ENCODE data around the gene FAM193A.

DNA sequence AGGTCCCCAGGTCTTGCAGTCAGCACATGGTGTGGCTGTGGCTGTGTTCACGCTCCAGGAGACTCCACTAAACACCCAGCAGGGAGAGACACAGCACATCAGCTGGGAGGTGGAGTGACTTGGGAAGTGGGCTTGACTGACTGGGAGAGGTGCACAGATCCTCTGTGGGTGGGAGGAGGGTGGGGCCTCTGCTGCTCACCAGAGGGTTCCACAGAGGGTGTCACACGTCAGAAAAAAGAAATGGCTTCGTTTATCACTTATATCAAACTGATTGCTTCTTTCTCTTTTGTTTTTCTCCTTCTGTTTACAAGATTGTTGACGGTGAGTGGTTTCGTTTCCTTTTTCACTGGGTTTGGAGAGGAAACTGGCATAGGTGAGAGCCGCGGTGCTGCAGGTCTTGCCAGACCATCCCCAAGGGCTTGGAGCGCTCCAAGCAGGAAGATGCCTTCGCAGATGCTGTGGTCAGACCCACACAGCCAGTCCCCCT, 24.8 kb upstream of the FAM193A start:
- TF ChIP-seq, protein P1, sequence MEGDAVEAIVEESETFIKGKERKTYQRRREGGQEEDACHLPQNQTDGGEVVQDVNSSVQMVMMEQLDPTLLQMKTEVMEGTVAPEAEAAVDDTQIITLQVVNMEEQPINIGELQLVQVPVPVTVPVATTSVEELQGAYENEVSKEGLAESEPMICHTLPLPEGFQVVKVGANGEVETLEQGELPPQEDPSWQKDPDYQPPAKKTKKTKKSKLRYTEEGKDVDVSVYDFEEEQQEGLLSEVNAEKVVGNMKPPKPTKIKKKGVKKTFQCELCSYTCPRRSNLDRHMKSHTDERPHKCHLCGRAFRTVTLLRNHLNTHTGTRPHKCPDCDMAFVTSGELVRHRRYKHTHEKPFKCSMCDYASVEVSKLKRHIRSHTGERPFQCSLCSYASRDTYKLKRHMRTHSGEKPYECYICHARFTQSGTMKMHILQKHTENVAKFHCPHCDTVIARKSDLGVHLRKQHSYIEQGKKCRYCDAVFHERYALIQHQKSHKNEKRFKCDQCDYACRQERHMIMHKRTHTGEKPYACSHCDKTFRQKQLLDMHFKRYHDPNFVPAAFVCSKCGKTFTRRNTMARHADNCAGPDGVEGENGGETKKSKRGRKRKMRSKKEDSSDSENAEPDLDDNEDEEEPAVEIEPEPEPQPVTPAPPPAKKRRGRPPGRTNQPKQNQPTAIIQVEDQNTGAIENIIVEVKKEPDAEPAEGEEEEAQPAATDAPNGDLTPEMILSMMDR (IDR thresholded peaks at IDR 0.05), result no peak
- TF ChIP-seq POLR2A (IDR thresholded peaks at IDR 0.05), result no peak
